AML-193 (cell line): ENCODE data around the gene NSA2.

Source experiments
- DNase-seq, 2 experiments: peaks; one replicate each; lab custom pipeline; 2025; lab: John Stamatoyannopoulos, UW

Gene NSA2

DNA sequence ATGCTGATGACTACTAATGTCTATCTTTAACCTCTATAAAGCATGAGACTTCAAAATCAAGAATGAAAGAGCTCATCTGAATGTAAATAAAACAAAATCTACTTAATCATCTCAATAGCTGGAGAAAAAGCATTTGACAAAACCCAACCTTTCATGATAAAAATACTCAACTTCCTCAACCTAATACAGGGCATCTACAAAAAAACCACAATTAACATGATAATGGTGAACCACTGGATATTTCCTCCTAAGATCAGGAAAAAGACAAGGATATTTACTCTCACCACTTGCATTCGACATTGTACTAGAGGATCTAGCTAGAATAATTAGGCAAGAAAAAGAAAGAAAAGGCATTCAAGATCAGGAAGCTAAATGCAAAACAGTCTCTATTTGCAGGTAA lies 49.8 kb downstream of the NSA2 start:
- no peak for DNase-seq

DNA sequence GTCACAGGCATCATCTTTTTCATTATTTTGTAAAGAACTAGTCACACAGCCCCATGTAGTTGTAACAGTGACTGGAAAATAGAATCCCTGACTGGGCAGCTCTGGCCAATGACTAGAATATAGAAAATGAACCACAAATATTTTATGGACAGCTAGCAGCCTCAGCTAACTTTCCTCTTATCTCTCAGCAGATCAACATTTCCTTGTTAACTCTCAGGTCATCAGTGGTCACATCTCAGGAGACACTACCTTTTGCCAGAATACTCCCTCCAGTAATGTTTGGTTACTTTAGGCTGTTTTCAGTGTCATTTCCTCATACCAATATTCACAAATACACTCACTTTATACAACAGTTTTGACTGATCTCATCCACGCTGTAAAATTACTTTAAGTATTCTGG lies 55.2 kb downstream of the NSA2 start:
- DNase-seq: no peak

DNA sequence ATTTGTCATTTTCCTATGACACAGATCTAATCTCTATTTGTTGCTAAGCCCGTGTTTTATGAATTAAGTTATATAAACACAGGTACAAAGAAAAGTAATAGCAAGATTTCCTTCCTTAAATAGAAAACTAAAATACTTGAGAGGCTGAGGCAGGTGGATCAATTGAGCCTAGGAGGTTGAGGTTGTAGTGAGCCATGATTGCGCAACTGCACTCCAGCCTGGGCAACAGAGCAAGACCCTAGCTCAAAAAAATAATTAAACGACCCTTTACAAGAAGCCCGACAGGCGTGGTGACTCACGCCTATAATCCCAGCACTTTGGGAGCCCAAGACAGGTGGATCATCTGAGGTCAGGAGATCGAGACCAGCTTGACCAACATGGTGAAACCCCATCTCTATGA lies 62.4 kb downstream of the NSA2 start:
- DNase-seq: no peak
